Epithelial cell of proximal tubule (primary cell): ENCODE results near the gene KANSL1. TPM values are rescaled to one million over a fixed set of nuclear protein-coding genes. Genes with fewer than 3 reads are reported as not detected.

Experiments used
- DNase-seq: peaks from one replicate; pipeline ENCODE4 v3.0.0-alpha.2; 2011; ENCODE audit warnings: low read depth
- H3K4me3 ChIP-seq: 2 replicates; pipeline ENCODE4 v1.5.1; 2011; ENCODE audit warnings: low read depth, mild to moderate bottlenecking, low read length
- CTCF ChIP-seq: conservative IDR thresholded peaks from 2 replicates; pipeline ENCODE4 v1.5.1; 2012; ENCODE audit warnings: low read depth, mild to moderate bottlenecking, low read length
- total RNA-seq: library from RNA; depleted of rRNA; stranded (reverse); fragments of >200 nt; gene quantifications from 2 replicates; pipeline ENCODE4 v1.2.3, GENCODE V29; 2015

Gene KANSL1
- total RNA-seq, 1 donor from 2014 or later: 33.2 TPM

DNA sequence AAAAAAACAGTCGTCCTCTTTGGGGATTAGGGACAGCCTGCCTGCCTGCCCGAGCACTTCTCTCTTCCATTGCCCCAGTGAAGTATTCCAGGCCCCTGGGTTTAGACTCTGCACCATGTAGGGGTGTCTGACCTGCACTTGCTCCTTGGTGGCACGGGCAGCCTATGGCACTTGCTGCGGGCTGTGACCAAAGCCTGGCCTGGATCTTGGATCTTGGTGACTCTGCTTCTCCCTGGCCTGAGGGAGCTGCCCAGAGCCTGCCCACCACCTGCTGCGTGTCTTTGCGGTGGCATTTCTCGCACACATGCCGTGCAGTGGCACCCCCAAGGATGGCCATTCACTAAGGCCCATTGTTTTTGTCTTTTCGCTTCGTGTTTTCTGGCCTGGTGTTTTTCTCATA is 200.3 kb downstream of the KANSL1 start:
- DNase-seq: no peak
- H3K4me3 ChIP-seq: no peak overlapping the region
- TF ChIP-seq CTCF: no peak

- no peak for DNase-seq
- TF ChIP-seq CTCF: no peak
- no peak overlapping the region for H3K4me3 ChIP-seq
These were observed 201.1 kb downstream of the KANSL1 start for GRCh38 chr17:45992175-45992574.

DNA sequence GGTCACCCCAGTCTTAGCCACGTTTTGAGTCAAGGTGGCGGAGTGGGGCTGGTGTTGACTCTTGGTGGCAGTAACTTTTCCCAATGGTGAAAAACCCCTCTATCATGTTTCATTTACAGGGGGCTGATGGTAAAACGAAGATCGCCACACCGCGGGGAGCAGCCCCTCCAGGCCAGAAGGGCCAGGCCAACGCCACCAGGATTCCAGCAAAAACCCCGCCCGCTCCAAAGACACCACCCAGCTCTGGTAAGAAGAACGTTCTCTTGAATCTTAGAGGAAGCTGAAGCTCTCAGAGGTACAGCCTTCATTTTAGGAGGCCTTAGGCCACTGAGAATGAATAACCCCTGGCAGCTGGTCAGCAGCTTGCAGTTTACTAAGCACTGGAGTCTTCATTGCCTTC is 201.9 kb downstream of the KANSL1 start:
- no peak overlapping the region for H3K4me3 ChIP-seq
- no peak for TF ChIP-seq CTCF
- DNase-seq: no peak

DNA sequence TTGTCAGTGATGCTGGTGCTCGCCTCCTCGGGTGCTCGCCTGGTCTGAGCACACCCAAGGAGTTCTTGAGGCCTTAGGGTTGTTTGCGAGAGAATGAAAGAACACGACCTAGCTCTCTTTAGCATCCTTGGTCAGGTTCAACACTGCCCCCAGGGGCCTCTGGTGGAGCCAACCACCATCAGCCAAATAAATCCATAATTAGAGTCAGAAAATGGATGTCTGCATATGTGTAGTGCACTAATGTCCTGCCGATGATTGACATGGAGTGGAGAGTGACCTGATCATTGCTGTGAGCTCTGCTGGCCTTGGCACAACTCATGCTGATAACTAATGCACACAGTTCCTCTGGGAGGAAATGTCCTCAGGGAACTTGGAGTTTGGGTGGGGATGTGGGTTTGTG is 202.3 kb downstream of the KANSL1 start:
- no peak for TF ChIP-seq CTCF
- DNase-seq: no peak
- H3K4me3 ChIP-seq: no peak overlapping the region

DNA sequence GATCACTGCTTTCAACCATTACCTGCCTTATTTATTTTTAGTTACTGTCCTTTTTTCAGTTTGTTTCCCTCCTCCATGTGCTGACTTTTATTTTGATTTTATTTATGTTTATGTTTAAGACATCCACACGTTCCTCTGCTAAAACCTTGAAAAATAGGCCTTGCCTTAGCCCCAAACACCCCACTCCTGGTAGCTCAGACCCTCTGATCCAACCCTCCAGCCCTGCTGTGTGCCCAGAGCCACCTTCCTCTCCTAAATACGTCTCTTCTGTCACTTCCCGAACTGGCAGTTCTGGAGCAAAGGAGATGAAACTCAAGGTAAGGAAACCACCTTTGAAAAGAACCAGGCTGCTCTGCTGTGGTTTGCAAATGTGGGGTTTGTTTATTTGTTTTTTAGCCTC is 203.5 kb downstream of the KANSL1 start:
- DNase-seq: no peak
- no peak overlapping the region for H3K4me3 ChIP-seq
- TF ChIP-seq CTCF: no peak

GRCh38 chr17:45987706-45988105 is 205.5 kb downstream of the KANSL1 start:
- no peak for DNase-seq
- H3K4me3 ChIP-seq: no peak overlapping the region
- TF ChIP-seq CTCF: no peak

- H3K4me3 ChIP-seq: no peak overlapping the region
- TF ChIP-seq CTCF: no peak
- DNase-seq: no peak
These were observed 207.2 kb downstream of the KANSL1 start for GRCh38 chr17:45986056-45986455.
